Measurements from ENCODE around the gene RCAN2. TPM values are rescaled to one million over a fixed set of nuclear protein-coding genes. Genes with fewer than 3 reads are reported as not detected.

The RCAN2 gene
- total RNA-seq, 5 donors from 2014 or later (not counting 1 experiment from before 2014, with no cell fraction given), result 0.15 to 2.5 (median 1.4) TPM

DNA sequence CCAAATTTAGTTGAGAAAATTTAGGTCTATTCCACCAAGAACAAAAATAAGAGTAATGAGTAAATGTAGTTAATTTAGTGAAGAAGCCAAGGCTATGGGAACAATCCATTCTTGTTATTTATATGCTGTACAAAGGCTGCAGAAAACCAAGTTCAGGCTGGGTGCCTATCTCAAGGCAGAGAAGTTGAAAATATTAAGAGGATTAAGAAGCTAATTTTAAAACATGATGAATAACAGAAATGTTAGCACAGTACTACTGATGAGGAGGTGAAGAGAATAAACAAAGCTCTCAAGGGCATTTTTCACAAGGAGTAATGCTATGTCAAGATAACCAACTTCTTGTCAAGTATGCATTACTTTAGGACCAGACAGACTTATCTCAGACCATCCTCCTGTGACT is 68.6 kb downstream of the RCAN2 start:
- ATAC-seq (replicated peaks in 1 of 4), result no peak
- H3K4me3 ChIP-seq (ENCODE audit: control insufficient read depth in 1 of 2, extremely low read depth in 1 of 2, low read length in 1 of 2), result no peak overlapping the region
- H3K4me1 Mint-ChIP-seq, result no peaks in the 10 kb centered on the region
- no peak overlapping the region for H3K27ac Mint-ChIP-seq
- no peaks in the 10 kb centered on the region for H3K36me3 ChIP-seq (ENCODE audit: control insufficient read depth in 2 of 2, extremely low read depth in 1 of 2, insufficient read depth in 1 of 2, low read length in 1 of 2)
- peaks cover 17 to 19% of the 10 kb centered on the region in 2 donors for H3K27me3 Mint-ChIP-seq
- H3K4me3 Mint-ChIP-seq, result no peak overlapping the region
- H3K9me3 ChIP-seq, result no peaks in the 10 kb centered on the region
- POLR2A ChIA-PET, result no interaction called here
- H3K36me3 Mint-ChIP-seq, result no peaks in the 10 kb centered on the region
- H3K27me3 ChIP-seq (replicated peaks in 1 of 2; ENCODE audit: control insufficient read depth in 2 of 2, extremely low read depth in 1 of 2, insufficient read depth in 2 of 2, low read length in 1 of 2), result no peaks in the 10 kb centered on the region
- no peaks in the 10 kb centered on the region for H3K9me3 Mint-ChIP-seq
- H3K4me1 ChIP-seq (ENCODE audit: control insufficient read depth in 1 of 2, extremely low read depth in 1 of 2, insufficient read depth in 2 of 2, low read length in 2 of 2), result no peaks in the 10 kb centered on the region
- no peak for DNase-seq
- H3K27ac ChIP-seq (ENCODE audit: low read length), result no peak overlapping the region
- CTCF ChIA-PET, result interaction anchor here in 1 of 2 donors (0.6 kb wide), 1 partner anchor 333 kb away, joined by 4 read pairs; no protein-coding TSS in a partner anchor

- Histone ChIP-seq H3K27me3 (replicated peaks in 1 of 2; ENCODE audit: control insufficient read depth in 2 of 2, extremely low read depth in 1 of 2, insufficient read depth in 2 of 2, low read length in 1 of 2) (no peaks in the 10 kb centered on the region), H3K4me3 (ENCODE audit: control insufficient read depth in 1 of 2, extremely low read depth in 1 of 2, low read length in 1 of 2) (no peak overlapping the region), H3K4me1 (ENCODE audit: control insufficient read depth in 1 of 2, extremely low read depth in 1 of 2, insufficient read depth in 2 of 2, low read length in 2 of 2) (no peaks in the 10 kb centered on the region), H3K27ac (ENCODE audit: low read length) (no peak overlapping the region), H3K36me3 (ENCODE audit: control insufficient read depth in 2 of 2, extremely low read depth in 1 of 2, insufficient read depth in 1 of 2, low read length in 1 of 2) (no peaks in the 10 kb centered on the region), H3K9me3 (no peaks in the 10 kb centered on the region)
- ATAC-seq (replicated peaks in 1 of 4) (no peak), DNase-seq (no peak)
- Mint-ChIP-seq H3K4me1 (no peaks in the 10 kb centered on the region), H3K27ac (no peak overlapping the region), H3K4me3 (no peak overlapping the region), H3K9me3 (no peaks in the 10 kb centered on the region), H3K36me3 (no peaks in the 10 kb centered on the region), H3K27me3 (peaks cover 17 to 19% of the 10 kb centered on the region in 2 donors)
- ChIA-PET CTCF (no interaction called here), POLR2A (no interaction called here)
- 86% methylated on average over 1 of the region's 3 CpGs for WGBS (ENCODE audit: insufficient coverage)
Measured at GRCh38 chr6:46421939-46422338, 69.3 kb downstream of the RCAN2 start.

- DNase-seq, result no peak
- H3K27ac Mint-ChIP-seq, result no peak overlapping the region
- ChIA-PET POLR2A (no interaction called here), CTCF (interaction anchor here in 1 of 2 donors (0.7 to 2.6 kb wide), 2 partner anchors 11 to 16 kb away, joined by 5 to 8 read pairs; no protein-coding TSS in a partner anchor)
- no peaks in the 10 kb centered on the region for H3K36me3 Mint-ChIP-seq
- peaks cover 17 to 19% of the 10 kb centered on the region in 2 donors for H3K27me3 Mint-ChIP-seq
- 68% methylated on average over 2 of the region's 3 CpGs for WGBS (ENCODE audit: insufficient coverage)
- Histone ChIP-seq H3K27ac (ENCODE audit: low read length) (no peak overlapping the region), H3K36me3 (ENCODE audit: control insufficient read depth in 2 of 2, extremely low read depth in 1 of 2, insufficient read depth in 1 of 2, low read length in 1 of 2) (no peaks in the 10 kb centered on the region), H3K27me3 (replicated peaks in 1 of 2; ENCODE audit: control insufficient read depth in 2 of 2, extremely low read depth in 1 of 2, insufficient read depth in 2 of 2, low read length in 1 of 2) (no peaks in the 10 kb centered on the region), H3K4me3 (ENCODE audit: control insufficient read depth in 1 of 2, extremely low read depth in 1 of 2, low read length in 1 of 2) (no peak overlapping the region), H3K4me1 (ENCODE audit: control insufficient read depth in 1 of 2, extremely low read depth in 1 of 2, insufficient read depth in 2 of 2, low read length in 2 of 2) (no peaks in the 10 kb centered on the region), H3K9me3 (no peaks in the 10 kb centered on the region)
- H3K4me3 Mint-ChIP-seq, result no peak overlapping the region
- no peaks in the 10 kb centered on the region for H3K4me1 Mint-ChIP-seq
- ATAC-seq (replicated peaks in 1 of 4), result no peak
- no peaks in the 10 kb centered on the region for H3K9me3 Mint-ChIP-seq
Measured at GRCh38 chr6:46420921-46421638, 70.2 kb downstream of the RCAN2 start.

DNA sequence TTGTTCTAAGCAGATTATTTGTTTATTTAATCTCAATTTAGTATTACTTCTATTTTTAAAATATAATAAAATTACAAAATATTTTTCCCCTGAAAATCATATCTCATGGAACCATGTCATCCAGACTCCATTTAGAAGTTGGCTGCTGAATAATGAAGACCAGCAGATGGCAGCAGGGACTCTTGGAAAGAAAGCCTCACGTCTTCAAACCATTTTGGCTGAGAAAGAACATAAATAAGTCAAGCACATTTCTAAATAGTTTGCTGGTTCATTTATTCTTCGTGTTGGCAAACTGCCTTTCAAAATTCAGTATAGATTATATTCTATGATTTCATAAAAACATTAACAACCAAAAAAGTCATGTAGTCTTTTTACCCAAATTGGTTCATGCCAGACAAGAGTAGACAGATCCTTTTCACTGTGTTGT is 71.7 kb downstream of the RCAN2 start:
- Mint-ChIP-seq H3K4me3 (no peak overlapping the region), H3K27ac (no peak overlapping the region), H3K9me3 (no peaks in the 10 kb centered on the region), H3K27me3 (peaks cover 17 to 18% of the 10 kb centered on the region in 2 donors), H3K4me1 (no peaks in the 10 kb centered on the region), H3K36me3 (no peaks in the 10 kb centered on the region)
- H3K4me1 ChIP-seq (ENCODE audit: control insufficient read depth in 1 of 2, extremely low read depth in 1 of 2, insufficient read depth in 2 of 2, low read length in 2 of 2), result no peaks in the 10 kb centered on the region
- H3K36me3 ChIP-seq (ENCODE audit: control insufficient read depth in 2 of 2, extremely low read depth in 1 of 2, insufficient read depth in 1 of 2, low read length in 1 of 2), result no peaks in the 10 kb centered on the region
- ATAC-seq (replicated peaks in 1 of 4) (no peak), DNase-seq (peak in 2 of 35 experiments; percentile 3 to 39)
- no peaks in the 10 kb centered on the region for H3K27me3 ChIP-seq (replicated peaks in 1 of 2; ENCODE audit: control insufficient read depth in 2 of 2, extremely low read depth in 1 of 2, insufficient read depth in 2 of 2, low read length in 1 of 2)
- H3K27ac ChIP-seq (ENCODE audit: low read length), result no peak overlapping the region
- ChIA-PET POLR2A (no interaction called here), CTCF (interaction anchor here (0.5 to 2.6 kb wide), 2 partner anchors 9 to 208 kb away, joined by 3 to 8 read pairs; no protein-coding TSS in a partner anchor)
- WGBS (ENCODE audit: insufficient coverage), result no CpG with 5 or more reads among the region's 2 CpGs
- no peaks in the 10 kb centered on the region for H3K9me3 ChIP-seq
- H3K4me3 ChIP-seq (ENCODE audit: control insufficient read depth in 1 of 2, extremely low read depth in 1 of 2, low read length in 1 of 2), result no peak overlapping the region

DNA sequence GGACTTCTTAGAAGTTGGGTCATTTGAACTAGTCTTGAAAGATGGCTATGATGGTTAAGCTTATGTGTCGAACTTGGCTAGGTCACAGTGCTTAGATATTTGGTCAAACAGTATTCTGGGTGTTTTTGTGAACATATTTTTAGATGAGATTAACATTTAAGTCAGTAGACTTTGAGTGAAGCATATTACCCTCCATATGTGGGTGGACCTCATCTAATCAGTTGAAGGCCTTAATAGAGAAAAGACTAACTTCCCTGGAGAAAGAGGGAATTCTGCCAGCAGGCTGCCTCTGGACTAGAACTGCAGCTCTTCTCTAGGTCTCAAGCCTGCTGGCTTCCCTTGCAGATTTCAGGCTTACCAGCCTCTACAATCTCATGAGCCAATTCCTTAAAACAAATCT is 76.9 kb downstream of the RCAN2 start:
- Mint-ChIP-seq H3K4me1 (no peaks in the 10 kb centered on the region), H3K4me3 (no peak overlapping the region), H3K36me3 (no peaks in the 10 kb centered on the region), H3K27ac (no peak overlapping the region), H3K9me3 (no peaks in the 10 kb centered on the region), H3K27me3 (no peaks in the 10 kb centered on the region)
- DNase-seq (no peak), ATAC-seq (replicated peaks in 1 of 4) (no peak)
- H3K36me3 ChIP-seq (ENCODE audit: control insufficient read depth in 2 of 2, extremely low read depth in 1 of 2, insufficient read depth in 1 of 2, low read length in 1 of 2), result no peaks in the 10 kb centered on the region
- H3K27me3 ChIP-seq (replicated peaks in 1 of 2; ENCODE audit: control insufficient read depth in 2 of 2, extremely low read depth in 1 of 2, insufficient read depth in 2 of 2, low read length in 1 of 2), result no peaks in the 10 kb centered on the region
- CTCF ChIA-PET, result interaction anchor here in 1 of 2 donors (2.5 kb wide), 1 partner anchor 324 kb away, joined by 12 read pairs; no protein-coding TSS in a partner anchor
- WGBS (ENCODE audit: insufficient coverage), result 0% methylated on average over 1 of the region's 1 CpG
- no peak overlapping the region for H3K27ac ChIP-seq (ENCODE audit: low read length)
- POLR2A ChIA-PET, result interaction anchor here in 1 of 2 donors (0.7 kb wide), 1 partner anchor 414 kb away, joined by 3 read pairs; no protein-coding TSS in a partner anchor
- H3K9me3 ChIP-seq, result no peaks in the 10 kb centered on the region
- no peaks in the 10 kb centered on the region for H3K4me1 ChIP-seq (ENCODE audit: control insufficient read depth in 1 of 2, extremely low read depth in 1 of 2, insufficient read depth in 2 of 2, low read length in 2 of 2)
- no peak overlapping the region for H3K4me3 ChIP-seq (ENCODE audit: control insufficient read depth in 1 of 2, extremely low read depth in 1 of 2, low read length in 1 of 2)

DNA sequence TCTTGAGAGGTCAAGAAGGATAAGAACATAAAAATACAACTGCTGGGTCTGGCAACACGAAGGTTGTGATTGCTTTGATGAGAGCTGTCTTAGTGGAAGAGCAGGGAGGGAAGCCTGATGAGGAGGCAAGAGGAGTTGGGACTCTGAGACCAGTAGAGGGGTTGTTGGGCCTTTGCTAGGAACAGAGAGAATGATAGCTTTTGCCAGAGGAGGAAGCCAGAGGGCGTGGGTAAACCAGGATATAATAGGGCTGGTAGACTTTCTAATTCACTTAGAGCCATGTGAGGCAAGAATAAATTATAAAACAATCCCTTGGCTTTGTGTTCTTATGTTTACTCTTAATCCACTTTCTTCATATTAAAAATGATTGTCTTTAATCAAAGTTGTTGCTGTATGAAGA is 78.6 kb downstream of the RCAN2 start:
- ATAC-seq (replicated peaks in 1 of 4) (no peak), DNase-seq (no peak)
- no peaks in the 10 kb centered on the region for H3K9me3 Mint-ChIP-seq
- ChIA-PET CTCF (interaction anchor here (1.1 to 4.1 kb wide), 5 partner anchors 13 to 1937 kb away, joined by 3 to 77 read pairs (median 6); no protein-coding TSS in a partner anchor), POLR2A (no interaction called here)
- Histone ChIP-seq H3K27me3 (replicated peaks in 1 of 2; ENCODE audit: control insufficient read depth in 2 of 2, extremely low read depth in 1 of 2, insufficient read depth in 2 of 2, low read length in 1 of 2) (no peaks in the 10 kb centered on the region), H3K27ac (ENCODE audit: low read length) (no peak overlapping the region), H3K9me3 (no peaks in the 10 kb centered on the region), H3K4me1 (ENCODE audit: control insufficient read depth in 1 of 2, extremely low read depth in 1 of 2, insufficient read depth in 2 of 2, low read length in 2 of 2) (no peaks in the 10 kb centered on the region), H3K36me3 (ENCODE audit: control insufficient read depth in 2 of 2, extremely low read depth in 1 of 2, insufficient read depth in 1 of 2, low read length in 1 of 2) (no peaks in the 10 kb centered on the region), H3K4me3 (ENCODE audit: control insufficient read depth in 1 of 2, extremely low read depth in 1 of 2, low read length in 1 of 2) (no peak overlapping the region)
- no peak overlapping the region for H3K4me3 Mint-ChIP-seq
- WGBS (ENCODE audit: insufficient coverage), result 0% methylated on average over 1 of the region's 2 CpGs
- no peaks in the 10 kb centered on the region for H3K36me3 Mint-ChIP-seq
- H3K4me1 Mint-ChIP-seq, result no peaks in the 10 kb centered on the region
- H3K27me3 Mint-ChIP-seq, result no peaks in the 10 kb centered on the region
- H3K27ac Mint-ChIP-seq, result no peak overlapping the region

All from T-cell (primary cell).